ENCODE data around the gene TMEM271.

DNA sequence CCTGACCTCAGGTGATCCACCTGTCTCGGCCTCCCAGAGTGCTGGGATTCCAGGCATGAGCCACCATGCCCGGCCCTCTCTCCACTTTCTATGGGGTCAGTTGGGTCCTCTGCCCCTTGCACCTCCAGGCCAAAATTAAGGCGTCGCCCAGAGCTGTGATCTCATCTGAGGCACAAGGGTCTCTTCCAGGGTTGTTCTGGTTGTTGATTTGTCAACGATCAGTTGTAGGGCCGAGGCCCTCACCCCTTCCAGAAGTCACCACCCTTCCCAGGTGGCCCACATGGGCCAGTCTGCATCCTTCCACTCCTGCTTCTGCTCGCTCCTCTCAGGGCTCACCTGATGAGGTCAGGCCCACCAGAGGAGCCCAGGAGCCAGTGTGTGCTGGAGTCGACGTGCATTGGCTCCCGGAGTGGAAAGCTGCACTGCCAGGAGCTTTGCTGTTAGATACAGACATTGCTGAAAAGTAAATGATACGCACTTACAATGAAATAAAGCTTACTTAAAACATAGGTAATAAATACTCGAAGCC is 14.3 kb upstream of the TMEM271 start:
- TF ChIP-seq YY1 (IDR thresholded peaks at IDR 0.05; ENCODE audit: low read depth) (no peak), TCF12 (IDR thresholded peaks at IDR 0.05; ENCODE audit: low read depth) (no peak), CEBPB (IDR thresholded peaks at IDR 0.05) (no peak)
- TF ChIP-seq, protein P1, sequence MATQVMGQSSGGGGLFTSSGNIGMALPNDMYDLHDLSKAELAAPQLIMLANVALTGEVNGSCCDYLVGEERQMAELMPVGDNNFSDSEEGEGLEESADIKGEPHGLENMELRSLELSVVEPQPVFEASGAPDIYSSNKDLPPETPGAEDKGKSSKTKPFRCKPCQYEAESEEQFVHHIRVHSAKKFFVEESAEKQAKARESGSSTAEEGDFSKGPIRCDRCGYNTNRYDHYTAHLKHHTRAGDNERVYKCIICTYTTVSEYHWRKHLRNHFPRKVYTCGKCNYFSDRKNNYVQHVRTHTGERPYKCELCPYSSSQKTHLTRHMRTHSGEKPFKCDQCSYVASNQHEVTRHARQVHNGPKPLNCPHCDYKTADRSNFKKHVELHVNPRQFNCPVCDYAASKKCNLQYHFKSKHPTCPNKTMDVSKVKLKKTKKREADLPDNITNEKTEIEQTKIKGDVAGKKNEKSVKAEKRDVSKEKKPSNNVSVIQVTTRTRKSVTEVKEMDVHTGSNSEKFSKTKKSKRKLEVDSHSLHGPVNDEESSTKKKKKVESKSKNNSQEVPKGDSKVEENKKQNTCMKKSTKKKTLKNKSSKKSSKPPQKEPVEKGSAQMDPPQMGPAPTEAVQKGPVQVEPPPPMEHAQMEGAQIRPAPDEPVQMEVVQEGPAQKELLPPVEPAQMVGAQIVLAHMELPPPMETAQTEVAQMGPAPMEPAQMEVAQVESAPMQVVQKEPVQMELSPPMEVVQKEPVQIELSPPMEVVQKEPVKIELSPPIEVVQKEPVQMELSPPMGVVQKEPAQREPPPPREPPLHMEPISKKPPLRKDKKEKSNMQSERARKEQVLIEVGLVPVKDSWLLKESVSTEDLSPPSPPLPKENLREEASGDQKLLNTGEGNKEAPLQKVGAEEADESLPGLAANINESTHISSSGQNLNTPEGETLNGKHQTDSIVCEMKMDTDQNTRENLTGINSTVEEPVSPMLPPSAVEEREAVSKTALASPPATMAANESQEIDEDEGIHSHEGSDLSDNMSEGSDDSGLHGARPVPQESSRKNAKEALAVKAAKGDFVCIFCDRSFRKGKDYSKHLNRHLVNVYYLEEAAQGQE (IDR thresholded peaks at IDR 0.05; ENCODE audit: low read depth) = no peak

All from Ishikawa (cell line).